Suppressor macrophage (primary cell): ENCODE results near the gene EXD3.

Source experiments
- DNase-seq, 4 experiments: peaks; one replicate each; pipeline ENCODE4 v3.0.0-alpha.2; 2020 to 2022

EXD3 gene

GRCh38 chr9:137314561-137315560 lies 108.1 kb downstream of the EXD3 start:
- no peak for DNase-seq

GRCh38 chr9:137313956-137314560 lies 108.9 kb downstream of the EXD3 start:
- no peak for DNase-seq

- no peak for DNase-seq
Observed at GRCh38 chr9:137313326-137313936, 109.5 kb downstream of the EXD3 start.

GRCh38 chr9:137312852-137313325 lies 110.1 kb downstream of the EXD3 start:
- no peak for DNase-seq

GRCh38 chr9:137311986-137312851 lies 110.7 kb downstream of the EXD3 start:
- DNase-seq: no peak

GRCh38 chr9:137311171-137311985 lies 111.6 kb downstream of the EXD3 start:
- peak in 1 of 4 experiments; percentile 3 for DNase-seq

- no peak for DNase-seq
Observed at GRCh38 chr9:137310189-137311052, 112.5 kb downstream of the EXD3 start.

- no peak for DNase-seq
Observed at GRCh38 chr9:137309368-137310188, 113.4 kb downstream of the EXD3 start.

- DNase-seq: no peak
Observed at GRCh38 chr9:137308057-137308619, 114.8 kb downstream of the EXD3 start.

- peak; percentile 51 to 78 (median 76) for DNase-seq
Observed at GRCh38 chr9:137307255-137308056, 115.5 kb downstream of the EXD3 start.

- DNase-seq: no peak
Observed at GRCh38 chr9:137306850-137307254, 116.1 kb downstream of the EXD3 start.

- peak in 2 of 4 experiments; percentile 42 to 48 for DNase-seq
Observed at GRCh38 chr9:137306066-137306849, 116.7 kb downstream of the EXD3 start.

GRCh38 chr9:137305798-137306065 lies 117.2 kb downstream of the EXD3 start:
- DNase-seq: no peak

- peak; percentile 55 to 74 (median 66) for DNase-seq
Observed at GRCh38 chr9:137305060-137305797, 117.7 kb downstream of the EXD3 start.

GRCh38 chr9:137304383-137305059 lies 118.4 kb downstream of the EXD3 start:
- no peak for DNase-seq

GRCh38 chr9:137303893-137304382 lies 119.0 kb downstream of the EXD3 start:
- no peak for DNase-seq
